NB4 (cell line): Measurements from ENCODE around the gene SCGB1D1.
"Not testable (repeated sequence)": the region's sequence is repeated elsewhere in the genome, so short reads cannot be mapped to it uniquely, and the experiment has no call there.

Source experiments
- DNase-seq: peaks from one replicate; pipeline ENCODE4 v3.0.0; 2010; ENCODE audit warnings: low read depth
- H3K4me3 ChIP-seq: one replicate; pipeline ENCODE4 v1.5.1; 2011; ENCODE audit warnings: mild to moderate bottlenecking, low read depth, low read length, moderate library complexity
- MYC ChIP-seq: IDR thresholded peaks from 2 replicates; pipeline ENCODE4 v1.6.1; 2011; ENCODE audit warnings: low read depth, low read length
- POLR2A ChIP-seq: IDR thresholded peaks from 2 replicates; pipeline ENCODE4 v1.6.1; 2011; ENCODE audit warnings: mild to moderate bottlenecking; ENCODE audit not compliant: insufficient read length; ENCODE audit errors: extremely low read depth
- TF ChIP-seq, protein P1 (sequence below): IDR thresholded peaks from 2 replicates; pipeline ENCODE4 v1.6.1; 2011; ENCODE audit warnings: low read depth, low read length
- TF ChIP-seq, protein P2 (sequence below): IDR thresholded peaks from one replicate; pipeline ENCODE4 v1.5.1; 2012; ENCODE audit warnings: low read depth, low read length

SCGB1D1 gene

GRCh38 chr11:62182147-62182891 lies 7.7 kb upstream of the SCGB1D1 start:
- no peak for DNase-seq
- no peak overlapping the region for H3K4me3 ChIP-seq
- TF ChIP-seq, protein P1, sequence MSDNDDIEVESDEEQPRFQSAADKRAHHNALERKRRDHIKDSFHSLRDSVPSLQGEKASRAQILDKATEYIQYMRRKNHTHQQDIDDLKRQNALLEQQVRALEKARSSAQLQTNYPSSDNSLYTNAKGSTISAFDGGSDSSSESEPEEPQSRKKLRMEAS: no peak
- TF ChIP-seq MYC (no peak), POLR2A (no peak)
- TF ChIP-seq, protein P2, sequence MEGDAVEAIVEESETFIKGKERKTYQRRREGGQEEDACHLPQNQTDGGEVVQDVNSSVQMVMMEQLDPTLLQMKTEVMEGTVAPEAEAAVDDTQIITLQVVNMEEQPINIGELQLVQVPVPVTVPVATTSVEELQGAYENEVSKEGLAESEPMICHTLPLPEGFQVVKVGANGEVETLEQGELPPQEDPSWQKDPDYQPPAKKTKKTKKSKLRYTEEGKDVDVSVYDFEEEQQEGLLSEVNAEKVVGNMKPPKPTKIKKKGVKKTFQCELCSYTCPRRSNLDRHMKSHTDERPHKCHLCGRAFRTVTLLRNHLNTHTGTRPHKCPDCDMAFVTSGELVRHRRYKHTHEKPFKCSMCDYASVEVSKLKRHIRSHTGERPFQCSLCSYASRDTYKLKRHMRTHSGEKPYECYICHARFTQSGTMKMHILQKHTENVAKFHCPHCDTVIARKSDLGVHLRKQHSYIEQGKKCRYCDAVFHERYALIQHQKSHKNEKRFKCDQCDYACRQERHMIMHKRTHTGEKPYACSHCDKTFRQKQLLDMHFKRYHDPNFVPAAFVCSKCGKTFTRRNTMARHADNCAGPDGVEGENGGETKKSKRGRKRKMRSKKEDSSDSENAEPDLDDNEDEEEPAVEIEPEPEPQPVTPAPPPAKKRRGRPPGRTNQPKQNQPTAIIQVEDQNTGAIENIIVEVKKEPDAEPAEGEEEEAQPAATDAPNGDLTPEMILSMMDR: no peak

DNA sequence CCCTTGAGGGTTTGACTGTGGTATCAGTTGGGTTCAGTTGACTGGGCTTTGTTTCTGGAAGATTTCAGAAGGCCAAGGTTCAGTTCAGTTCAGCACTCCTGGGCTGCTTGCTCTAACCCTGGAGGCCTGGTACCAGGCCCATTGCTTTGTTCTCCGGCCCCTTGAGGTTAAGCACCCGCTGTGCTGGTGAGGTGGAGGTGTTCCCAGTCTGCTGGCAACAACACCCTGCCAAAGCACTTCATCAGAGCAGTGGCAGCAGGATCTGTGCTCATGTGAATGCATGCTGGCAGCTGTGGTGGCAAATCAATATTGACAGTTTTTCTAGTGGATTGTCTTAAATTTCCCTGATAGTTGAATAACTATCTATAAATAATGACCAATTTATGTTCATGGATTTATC lies 3.8 kb upstream of the SCGB1D1 start:
- no peak overlapping the region for H3K4me3 ChIP-seq
- TF ChIP-seq, protein P1: no peak
- TF ChIP-seq, protein P2: no peak
- TF ChIP-seq MYC: no peak
- no peak for DNase-seq

- TF ChIP-seq, protein P2: no peak
- no peak for TF ChIP-seq MYC
- TF ChIP-seq, protein P1: no peak
- TF ChIP-seq POLR2A: no peak
- H3K4me3 ChIP-seq: no peak overlapping the region
- peak; percentile 11 for DNase-seq
Measured at GRCh38 chr11:62193952-62194351, 3.9 kb downstream of the SCGB1D1 start.

DNA sequence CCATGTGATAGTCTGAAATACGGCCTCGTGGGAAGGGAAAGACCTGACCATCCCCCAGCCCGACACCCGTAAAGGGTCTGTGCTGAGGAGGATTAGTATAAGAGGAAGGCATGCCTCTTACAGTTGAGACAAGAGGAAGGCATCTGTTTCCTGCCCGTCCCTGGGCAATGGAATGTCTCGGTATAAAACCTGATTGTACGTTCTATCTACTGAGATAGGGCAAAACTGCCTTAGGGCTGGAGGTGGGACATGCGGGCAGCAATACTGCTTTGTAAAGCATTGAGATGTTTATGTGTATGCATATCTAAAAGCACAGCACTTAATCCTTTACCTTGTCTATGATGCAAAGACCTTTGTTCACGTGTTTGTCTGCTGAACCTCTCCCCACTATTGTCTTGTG lies 5.0 kb downstream of the SCGB1D1 start:
- not testable (repeated sequence) for H3K4me3 ChIP-seq, DNase-seq

- no peak overlapping the region for H3K4me3 ChIP-seq
- DNase-seq: no peak
- TF ChIP-seq, protein P2: peak; percentile 15
- TF ChIP-seq, protein P1: no peak
- TF ChIP-seq MYC: no peak
Measured at GRCh38 chr11:62195945-62196344, 5.9 kb downstream of the SCGB1D1 start.

DNA sequence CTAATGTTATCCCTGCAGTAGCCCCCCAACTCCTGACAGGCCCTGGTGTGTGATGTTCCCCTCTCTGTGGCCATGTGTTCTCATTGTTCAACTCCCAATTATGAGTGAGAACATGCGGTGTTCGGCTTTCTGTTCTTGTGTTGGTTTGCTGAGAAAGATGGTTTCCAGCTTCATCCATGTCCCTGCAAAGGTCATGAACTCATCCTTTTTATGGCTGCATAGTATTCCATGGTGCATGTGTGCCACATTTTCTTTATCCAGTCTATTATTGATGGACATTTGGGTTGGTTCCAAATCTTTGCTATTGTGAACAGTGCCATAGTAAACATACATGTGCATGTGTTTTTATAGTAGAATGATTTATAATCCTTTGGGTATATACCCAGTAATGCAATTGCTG lies 7.4 kb downstream of the SCGB1D1 start:
- not testable (repeated sequence) for DNase-seq, H3K4me3 ChIP-seq

DNA sequence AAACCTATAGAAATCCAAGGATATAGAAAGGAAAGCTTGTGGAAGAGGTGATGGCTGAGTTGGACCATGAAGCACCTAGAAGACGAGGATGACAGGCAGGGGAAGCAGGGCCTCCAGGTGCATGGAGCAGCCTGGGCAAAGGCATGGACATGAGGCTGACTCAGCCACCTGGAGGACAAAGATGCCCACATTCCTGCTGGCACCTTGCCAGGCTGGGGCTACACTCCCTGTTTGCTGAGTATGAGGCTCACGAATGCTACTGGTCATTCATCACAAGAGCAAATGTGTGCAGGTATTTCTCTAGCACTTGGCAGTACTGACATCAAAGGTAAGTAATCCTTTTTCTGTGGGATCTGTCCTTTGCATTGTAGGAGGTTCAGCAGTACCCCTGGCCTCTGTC lies 11.4 kb downstream of the SCGB1D1 start:
- TF ChIP-seq, protein P2: no peak
- TF ChIP-seq POLR2A: no peak
- TF ChIP-seq MYC: no peak
- TF ChIP-seq, protein P1: no peak
- H3K4me3 ChIP-seq: no peak overlapping the region
- DNase-seq: no peak
